ENCODE measurements around the gene KCND2.
A peak's percentile ranks its signal among the peaks of the same experiment; 100 is the strongest.
"Not testable (repeated sequence)": the region's sequence is repeated elsewhere in the genome, so short reads cannot be mapped to it uniquely, and the experiment has no call there.

The KCND2 gene

DNA sequence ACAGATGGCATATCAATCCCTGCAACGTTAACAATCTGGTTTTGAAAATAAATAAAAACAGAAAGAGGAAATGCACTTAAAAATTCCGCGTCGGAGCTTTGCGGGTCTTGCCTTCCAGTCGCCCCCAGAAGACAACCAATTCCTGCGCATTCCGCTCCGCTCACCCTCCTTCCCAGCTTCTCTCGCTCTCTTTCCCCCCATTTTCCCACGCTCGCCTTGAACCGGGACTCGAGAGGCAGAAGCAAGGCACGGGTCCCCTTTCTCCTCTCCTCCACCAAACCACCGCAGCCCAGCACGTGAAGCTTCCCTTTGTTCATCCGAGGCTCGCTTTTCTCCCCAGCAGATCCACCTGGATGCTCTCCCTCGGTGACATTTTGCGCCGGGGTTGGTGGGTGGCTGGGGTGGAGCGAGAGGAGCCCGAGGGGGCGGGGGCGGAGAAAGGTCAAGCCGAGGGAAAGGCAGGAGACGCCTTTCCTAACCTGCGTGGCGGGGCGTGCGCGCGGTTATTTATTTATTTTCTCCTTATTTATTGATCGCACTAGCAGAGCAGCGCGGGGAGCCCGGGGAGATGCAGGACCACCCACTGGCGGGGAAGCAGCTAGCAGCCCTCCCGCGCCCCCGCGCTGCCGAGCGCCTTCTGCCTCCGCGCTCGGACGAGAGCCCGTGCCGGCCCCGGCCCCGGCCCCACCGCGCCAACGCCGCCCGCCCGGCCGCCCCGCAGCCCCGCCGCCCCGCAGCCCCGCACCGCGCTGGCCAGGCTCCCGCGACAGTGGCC, at the start of gene KCND2:
Gene KCND2, plus strand, starts transcription at position 475 of the 775 bp plus-strand sequence.
- peak in 1 of 2 experiments; percentile 0 for DNase-seq (ENCODE audit: low read depth in 1 of 2, low spot score in 1 of 2)
- in situ Hi-C loops (cut with HindIII; ENCODE audit: low pct_unique_long_range_greater_than_20kb, low sequenced_read_pairs): no loop called here
- TF ChIP-seq JUND (IDR thresholded peaks at IDR 0.05; ENCODE audit: low read depth): no peak

DNA sequence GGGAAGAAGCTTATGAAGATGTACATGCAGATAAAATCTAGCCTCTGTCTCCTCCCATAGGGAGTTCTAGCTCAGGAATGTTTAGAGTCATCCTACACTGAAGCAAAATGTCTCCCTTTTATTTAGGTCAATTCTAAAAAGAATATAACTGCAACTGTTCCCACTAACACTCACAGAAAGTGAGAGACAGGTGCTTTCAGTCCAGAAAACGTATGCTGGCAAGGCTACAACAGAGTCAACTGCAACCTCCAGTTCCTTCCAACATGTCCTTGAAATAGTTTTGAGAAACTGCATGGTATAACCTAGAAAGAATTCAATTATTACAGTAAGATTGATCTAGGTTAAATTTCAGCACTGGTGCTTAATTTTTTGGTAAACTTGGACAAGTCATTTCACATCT, 46.8 kb upstream of the KCND2 start:
- in situ Hi-C loops (cut with HindIII; ENCODE audit: low pct_unique_long_range_greater_than_20kb, low sequenced_read_pairs): no loop called here
- DNase-seq (ENCODE audit: low read depth in 1 of 2, low spot score in 1 of 2): no peak
- no peak for TF ChIP-seq JUND (IDR thresholded peaks at IDR 0.05; ENCODE audit: low read depth)

DNA sequence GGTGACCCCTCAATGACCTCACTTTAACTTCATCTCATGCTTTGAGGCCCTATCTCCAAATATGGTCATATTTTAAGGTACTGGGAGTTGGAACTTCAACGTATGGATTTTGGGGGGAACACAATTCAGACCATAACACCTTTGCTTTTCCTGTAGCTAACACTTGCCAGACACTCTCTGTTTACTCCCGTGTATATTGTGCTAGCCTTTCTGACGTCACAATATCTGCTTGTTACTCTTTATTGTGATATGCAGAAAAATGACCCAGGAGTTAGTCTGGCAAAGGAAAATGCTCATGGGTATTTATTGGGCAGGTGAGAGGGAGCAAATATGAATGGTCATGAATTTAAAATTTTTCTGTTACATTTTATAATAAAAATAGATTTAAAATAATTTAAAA, 45.7 kb upstream of the KCND2 start:
- no peak for TF ChIP-seq JUND (IDR thresholded peaks at IDR 0.05; ENCODE audit: low read depth)
- in situ Hi-C loops (cut with HindIII; ENCODE audit: low pct_unique_long_range_greater_than_20kb, low sequenced_read_pairs): no loop called here
- DNase-seq (ENCODE audit: low read depth in 1 of 2, low spot score in 1 of 2): no peak

DNA sequence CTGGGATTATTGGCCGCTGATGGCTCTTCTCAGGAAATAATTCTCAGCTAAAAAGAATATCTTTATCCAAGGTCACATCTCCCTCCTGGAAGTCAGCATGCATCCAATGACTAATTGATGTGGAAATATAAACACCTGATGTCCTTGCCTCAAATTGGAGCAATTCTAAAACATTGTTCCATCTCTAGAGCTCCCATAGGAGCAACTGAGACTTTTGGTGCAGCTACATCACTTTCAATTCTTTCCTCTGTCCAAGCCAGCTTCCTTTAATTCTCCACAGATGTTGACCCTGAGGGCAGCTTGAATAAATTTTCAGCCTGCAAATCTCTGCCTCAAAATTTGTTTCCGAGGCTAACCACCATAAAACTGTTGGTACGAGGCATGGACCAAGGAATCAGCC, 43.9 kb upstream of the KCND2 start:
- in situ Hi-C loops (cut with HindIII; ENCODE audit: low pct_unique_long_range_greater_than_20kb, low sequenced_read_pairs): no loop called here
- TF ChIP-seq JUND (IDR thresholded peaks at IDR 0.05; ENCODE audit: low read depth): no peak
- DNase-seq (ENCODE audit: low read depth in 1 of 2, low spot score in 1 of 2): no peak

DNA sequence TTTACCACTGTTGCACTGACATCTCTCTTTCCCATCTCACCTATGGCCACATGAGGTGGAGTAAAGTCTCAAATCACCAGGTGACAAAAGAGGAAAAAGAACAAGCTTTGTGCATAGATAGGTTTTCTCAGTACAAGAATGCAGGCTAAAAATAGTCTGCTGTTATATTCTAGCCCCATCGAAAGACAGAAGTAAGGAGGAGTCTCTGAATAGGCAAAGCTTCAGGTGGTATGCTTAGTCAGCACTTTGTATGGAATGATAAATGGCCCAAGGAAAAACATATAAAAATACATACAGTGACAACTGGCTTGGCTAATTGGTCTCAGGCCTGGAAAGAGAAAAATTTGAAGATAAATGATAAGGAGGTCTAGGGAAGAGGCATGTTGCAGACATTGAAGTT, 39.6 kb upstream of the KCND2 start:
- in situ Hi-C loops (cut with HindIII; ENCODE audit: low pct_unique_long_range_greater_than_20kb, low sequenced_read_pairs): no loop called here
- no peak for TF ChIP-seq JUND (IDR thresholded peaks at IDR 0.05; ENCODE audit: low read depth)
- no peak for DNase-seq (ENCODE audit: low read depth in 1 of 2, low spot score in 1 of 2)

DNA sequence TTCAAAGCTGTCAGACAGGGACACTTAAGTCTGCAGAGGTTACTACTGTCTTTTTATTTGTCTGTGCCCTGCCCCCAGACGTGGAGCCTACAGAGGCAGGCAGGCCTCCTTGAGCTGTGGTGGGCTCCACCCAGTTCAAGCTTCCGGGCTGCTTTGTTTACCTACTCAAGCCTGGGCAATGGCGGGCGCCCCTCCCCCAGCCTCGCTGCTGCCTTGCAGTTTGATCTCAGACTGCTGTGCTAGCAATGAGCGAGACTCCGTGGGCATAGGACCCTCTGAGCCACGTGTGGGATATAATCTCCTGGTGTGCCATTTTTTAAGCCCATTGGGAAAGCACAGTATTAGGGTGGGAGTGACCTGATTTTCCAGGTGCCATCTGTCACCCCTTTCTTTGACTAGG, 32.6 kb upstream of the KCND2 start:
- DNase-seq (ENCODE audit: low read depth in 1 of 2, low spot score in 1 of 2); in situ Hi-C loops (cut with HindIII; ENCODE audit: low pct_unique_long_range_greater_than_20kb, low sequenced_read_pairs): not testable (repeated sequence)

DNA sequence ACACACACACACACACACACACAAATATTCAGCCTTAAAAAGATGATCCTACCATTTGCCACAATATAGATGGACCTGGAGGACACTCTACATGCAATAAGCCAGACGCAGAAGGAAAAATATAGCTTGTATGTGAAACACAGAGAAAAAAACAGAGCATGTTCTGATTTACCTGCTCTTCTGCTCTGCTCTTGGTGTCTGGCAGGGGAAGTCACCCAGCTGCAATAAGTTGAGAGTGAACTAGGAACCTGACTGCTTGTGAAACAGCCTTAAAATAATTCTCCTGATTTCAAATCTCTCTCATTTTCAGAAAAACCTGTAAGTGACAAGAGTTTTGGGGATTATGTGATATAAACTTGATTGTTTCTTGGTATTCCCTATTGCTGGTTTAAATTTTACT, 31.0 kb upstream of the KCND2 start:
- no peak for DNase-seq (ENCODE audit: low read depth in 1 of 2, low spot score in 1 of 2)
- no peak for TF ChIP-seq JUND (IDR thresholded peaks at IDR 0.05; ENCODE audit: low read depth)
- in situ Hi-C loops (cut with HindIII; ENCODE audit: low pct_unique_long_range_greater_than_20kb, low sequenced_read_pairs): no loop called here

DNA sequence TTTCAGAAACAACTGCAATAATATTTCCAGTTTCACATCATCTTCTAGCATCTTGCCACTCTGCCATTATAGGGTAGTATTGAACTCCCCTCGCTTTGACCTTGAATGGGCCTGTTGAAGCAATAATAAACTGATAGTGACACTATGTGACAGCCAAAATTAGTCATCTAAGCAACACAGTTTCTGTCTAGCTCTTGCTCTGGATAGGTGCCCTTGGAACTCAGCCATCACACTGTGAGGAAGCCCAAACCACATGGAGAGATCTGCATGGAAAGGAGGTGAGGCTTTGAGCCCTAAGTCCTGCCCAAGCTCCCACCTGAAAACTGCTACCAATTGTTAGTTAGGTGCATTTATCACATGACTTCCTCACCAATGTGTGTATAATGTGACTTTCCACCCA, 18.1 kb upstream of the KCND2 start:
- TF ChIP-seq JUND (IDR thresholded peaks at IDR 0.05; ENCODE audit: low read depth): no peak
- in situ Hi-C loops (cut with HindIII; ENCODE audit: low pct_unique_long_range_greater_than_20kb, low sequenced_read_pairs): no loop called here
- no peak for DNase-seq (ENCODE audit: low read depth in 1 of 2, low spot score in 1 of 2)

DNA sequence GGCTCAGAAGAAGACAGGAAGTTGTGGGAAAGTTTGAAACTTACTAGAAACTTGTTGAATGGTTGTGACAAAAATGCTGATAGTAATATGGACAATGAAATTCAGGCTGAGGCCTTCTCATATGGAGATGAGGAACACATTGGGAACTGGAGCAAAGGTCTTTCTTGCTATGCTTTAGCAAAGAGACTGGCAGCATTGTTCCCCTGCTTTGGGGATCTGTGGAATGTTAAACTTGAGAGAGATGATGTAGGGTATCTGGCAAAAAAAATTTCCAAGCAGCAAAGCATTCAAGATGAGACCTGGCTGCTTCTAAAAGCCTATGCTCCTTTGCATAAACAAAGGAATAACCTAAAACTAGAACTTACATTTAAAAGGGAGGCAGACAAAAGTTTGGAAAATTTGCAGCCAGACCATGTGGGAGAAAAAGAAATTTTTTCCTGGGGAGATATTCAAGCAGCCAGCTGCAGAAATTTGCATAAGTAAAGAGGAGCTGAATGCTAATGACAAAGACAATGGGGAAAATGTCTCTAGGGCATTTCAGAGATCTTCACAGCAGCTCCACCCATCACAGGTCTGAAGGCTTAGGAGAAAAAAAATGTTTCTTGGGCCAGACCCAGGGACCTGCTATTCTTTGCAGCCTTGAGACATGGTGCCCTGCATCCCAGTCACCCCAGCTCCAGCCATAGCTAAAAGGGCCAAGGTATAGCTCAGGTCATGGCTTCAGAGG, 16.5 kb upstream of the KCND2 start:
- TF ChIP-seq JUND (IDR thresholded peaks at IDR 0.05; ENCODE audit: low read depth): no peak
- no peak for DNase-seq (ENCODE audit: low read depth in 1 of 2, low spot score in 1 of 2)
- in situ Hi-C loops (cut with HindIII; ENCODE audit: low pct_unique_long_range_greater_than_20kb, low sequenced_read_pairs): no loop called here

DNA sequence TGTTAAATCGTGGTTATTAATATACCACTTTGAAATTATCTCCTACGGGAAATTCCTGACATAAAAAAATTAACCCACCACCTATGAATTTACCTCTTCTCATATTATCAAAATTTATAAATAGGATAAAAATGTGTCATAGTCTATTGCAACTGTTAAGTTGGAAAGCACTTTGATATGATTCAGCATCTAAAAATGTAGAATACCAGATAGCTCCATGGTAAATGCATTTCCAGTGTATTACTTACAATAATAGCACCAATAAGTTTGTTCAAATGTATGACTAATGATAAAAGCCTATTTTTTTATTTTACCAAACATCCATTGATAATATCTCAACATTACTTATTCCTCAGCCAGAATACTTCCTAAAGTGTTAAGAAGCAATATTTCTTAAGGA, 13.6 kb upstream of the KCND2 start:
- no peak for TF ChIP-seq JUND (IDR thresholded peaks at IDR 0.05; ENCODE audit: low read depth)
- DNase-seq (ENCODE audit: low read depth in 1 of 2, low spot score in 1 of 2): no peak
- in situ Hi-C loops (cut with HindIII; ENCODE audit: low pct_unique_long_range_greater_than_20kb, low sequenced_read_pairs): no loop called here

DNA sequence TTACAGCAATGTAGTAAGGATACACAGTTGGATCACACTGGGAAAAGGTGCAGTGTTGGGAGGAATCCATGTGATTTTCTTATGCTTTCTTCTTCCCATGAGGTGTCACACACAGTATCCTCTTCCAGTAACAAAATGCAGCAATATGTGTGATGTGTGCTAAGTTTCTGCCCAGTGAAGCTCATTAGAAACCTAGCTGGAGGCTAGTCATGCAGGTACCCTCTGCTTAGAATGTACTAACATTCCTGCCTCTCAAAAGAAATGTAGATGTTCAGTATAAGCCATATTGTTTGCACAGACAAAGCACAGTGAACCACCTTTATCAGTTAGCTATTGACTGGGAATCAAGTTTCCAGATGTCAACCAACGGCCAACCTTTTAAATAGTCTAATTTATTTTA, 12.9 kb upstream of the KCND2 start:
- no peak for TF ChIP-seq JUND (IDR thresholded peaks at IDR 0.05; ENCODE audit: low read depth)
- DNase-seq (ENCODE audit: low read depth in 1 of 2, low spot score in 1 of 2): no peak
- in situ Hi-C loops (cut with HindIII; ENCODE audit: low pct_unique_long_range_greater_than_20kb, low sequenced_read_pairs): no loop called here

DNA sequence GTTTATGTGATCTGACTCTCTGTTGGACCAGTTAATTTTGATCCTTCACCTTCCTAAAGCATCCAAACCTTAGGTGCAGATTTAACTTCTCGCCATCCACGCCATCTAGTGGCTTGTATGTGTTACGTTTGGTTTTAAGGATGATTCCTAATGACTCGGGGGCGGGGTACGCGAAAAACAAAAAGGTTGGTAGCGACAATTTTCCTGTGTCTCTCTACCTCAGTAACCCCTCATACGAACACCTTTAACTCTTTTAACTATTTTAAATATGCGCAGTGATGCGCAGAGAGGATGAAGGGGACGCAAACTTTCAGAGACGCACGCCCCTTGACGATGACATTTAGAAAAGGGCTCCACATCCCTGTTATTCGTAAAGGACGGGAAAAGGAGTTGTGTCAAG, 714 bp upstream of the KCND2 start:
- no peak for TF ChIP-seq JUND (IDR thresholded peaks at IDR 0.05; ENCODE audit: low read depth)
- in situ Hi-C loops (cut with HindIII; ENCODE audit: low pct_unique_long_range_greater_than_20kb, low sequenced_read_pairs): no loop called here
- peak; percentile 54 to 94 for DNase-seq (ENCODE audit: low read depth in 1 of 2, low spot score in 1 of 2)

DNA sequence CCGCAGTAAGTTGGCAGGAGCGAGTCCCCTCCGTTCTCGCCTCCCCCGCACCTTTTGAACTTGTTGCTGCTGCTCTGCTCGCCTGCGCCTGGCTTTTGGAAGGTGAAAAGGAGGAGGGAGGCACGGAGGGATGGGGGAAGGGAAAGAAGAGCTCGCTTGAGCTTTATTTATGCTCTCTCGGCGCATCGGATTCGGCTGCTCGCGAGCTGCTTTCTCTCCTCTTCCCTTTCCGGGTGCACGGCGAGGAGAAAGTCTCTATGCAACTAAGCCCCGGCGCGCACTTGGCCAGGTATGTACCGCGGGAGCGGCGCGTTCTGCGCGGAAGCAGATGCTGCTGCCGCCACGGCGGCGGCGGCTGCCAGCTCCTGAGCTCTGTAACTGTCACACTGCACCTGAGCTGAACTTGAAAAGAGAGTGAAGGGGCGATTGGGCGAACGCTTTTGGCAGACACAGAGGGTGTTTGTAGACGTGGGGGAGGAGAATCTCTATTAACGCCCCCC, 551 bp downstream of the KCND2 start:
- peak; percentile 0 to 15 for DNase-seq (ENCODE audit: low read depth in 1 of 2, low spot score in 1 of 2)
- in situ Hi-C loops (cut with HindIII; ENCODE audit: low pct_unique_long_range_greater_than_20kb, low sequenced_read_pairs): no loop called here

More for the DNA sequence above, 551 bp downstream of the KCND2 start:
- TF ChIP-seq JUND (IDR thresholded peaks at IDR 0.05; ENCODE audit: low read depth): no peak

All from T47D (cell line).